ENCODE results near the gene PRKCA.

GRCh38 chr17:66667090-66667489, 364.7 kb downstream of the PRKCA start:
- TF ChIP-seq EP300 (IDR thresholded peaks at IDR 0.05) (no peak), CTCF (IDR thresholded peaks at IDR 0.05) (no peak)
